ENCODE results near the gene DHX58.
A peak's percentile ranks its signal among the peaks of the same experiment; 100 is the strongest.

The DHX58 gene

DNA sequence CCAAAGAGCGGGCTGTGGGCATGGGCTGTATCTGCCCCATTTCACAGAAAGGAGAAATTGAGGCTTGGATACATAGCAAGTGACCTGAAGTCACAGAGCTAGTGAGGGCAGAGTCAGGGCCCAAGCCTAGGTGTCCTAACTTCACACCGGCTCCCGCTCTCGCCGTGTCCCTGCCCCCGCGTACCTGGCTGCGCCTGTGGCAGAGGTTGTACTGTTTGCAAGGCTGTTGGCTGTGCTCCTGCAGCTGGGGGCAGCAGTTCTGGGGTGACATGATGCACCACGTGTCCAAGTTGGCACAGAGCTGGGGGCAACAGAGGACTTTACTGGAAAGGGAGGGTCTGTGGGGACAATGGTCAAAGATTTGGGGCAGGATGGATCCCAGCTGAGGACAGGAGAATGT is 3.4 kb downstream of the DHX58 start:
- DNase-seq = no peak

DNA sequence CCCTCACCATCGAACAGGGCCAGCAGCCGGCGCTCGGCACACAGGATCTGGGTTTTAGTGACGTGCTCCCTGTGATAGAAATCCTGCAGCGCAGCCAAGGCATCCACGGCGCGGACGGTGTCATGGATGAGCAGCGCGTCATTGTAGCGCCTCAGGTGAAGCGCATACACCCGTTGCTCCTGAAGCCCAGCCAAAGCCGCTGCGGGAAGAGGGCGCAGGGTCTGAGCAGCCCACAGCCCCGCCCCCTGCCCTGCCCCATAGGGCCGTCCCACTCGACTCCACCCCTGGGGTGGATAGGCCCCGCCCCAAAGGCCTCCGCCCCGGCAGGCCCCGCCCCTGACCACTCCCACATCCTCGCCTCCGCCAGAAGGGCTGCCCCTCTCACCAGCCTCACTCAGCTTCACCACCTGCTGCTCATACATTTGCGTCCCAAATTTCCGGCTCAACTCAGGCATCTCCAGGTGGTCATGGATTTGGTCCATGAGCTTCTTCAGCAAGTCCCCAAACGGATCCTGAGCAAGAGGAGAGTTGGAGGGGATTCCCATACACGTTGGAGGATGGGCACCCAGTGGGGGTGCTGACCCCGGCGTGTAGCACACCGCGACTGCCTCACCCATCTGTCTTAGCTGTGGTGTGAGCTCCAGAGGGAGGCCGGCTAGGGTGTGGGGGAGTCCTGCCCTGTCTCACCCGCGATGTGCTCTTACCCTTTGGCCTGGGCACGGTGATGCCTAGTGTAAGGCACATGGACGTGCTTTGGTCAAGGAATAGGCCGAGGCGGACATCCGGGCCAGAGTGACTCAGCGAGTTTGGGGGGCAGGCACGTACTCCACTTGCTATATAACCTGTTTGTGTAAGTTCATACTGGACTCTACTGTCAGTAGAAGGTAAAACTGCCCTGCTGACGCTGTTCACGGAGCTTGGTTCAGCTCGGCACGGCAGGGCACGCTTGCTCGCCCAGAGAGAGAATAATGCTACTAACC is 4.6 kb downstream of the DHX58 start:
- peak; percentile 88 for DNase-seq

GRCh38 chr17:42107124-42107523 is 5.4 kb downstream of the DHX58 start:
- DNase-seq = no peak

- DNase-seq = no peak
These were observed 6.5 kb downstream of the DHX58 start for GRCh38 chr17:42106009-42106408.

DNA sequence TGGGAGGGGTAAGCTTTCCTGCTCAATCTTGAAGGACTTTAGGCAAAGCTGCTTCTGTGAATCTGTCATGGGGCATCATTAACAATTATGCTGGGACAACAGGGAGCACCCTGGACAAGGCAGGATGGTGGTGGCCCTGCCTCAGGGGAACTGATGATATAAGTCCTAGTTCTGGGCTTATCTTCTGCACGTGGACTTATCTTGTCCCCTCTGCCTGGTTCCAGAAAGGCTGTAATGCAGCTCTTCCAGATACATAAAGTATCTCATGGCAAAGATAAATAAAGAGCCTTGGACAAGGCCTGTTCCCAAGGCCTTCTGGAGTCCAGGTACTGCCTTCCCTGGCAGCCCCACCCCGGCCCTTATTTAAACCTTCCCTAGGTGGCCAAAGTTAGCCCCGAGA is 8.2 kb downstream of the DHX58 start:
- DNase-seq = no peak

DNA sequence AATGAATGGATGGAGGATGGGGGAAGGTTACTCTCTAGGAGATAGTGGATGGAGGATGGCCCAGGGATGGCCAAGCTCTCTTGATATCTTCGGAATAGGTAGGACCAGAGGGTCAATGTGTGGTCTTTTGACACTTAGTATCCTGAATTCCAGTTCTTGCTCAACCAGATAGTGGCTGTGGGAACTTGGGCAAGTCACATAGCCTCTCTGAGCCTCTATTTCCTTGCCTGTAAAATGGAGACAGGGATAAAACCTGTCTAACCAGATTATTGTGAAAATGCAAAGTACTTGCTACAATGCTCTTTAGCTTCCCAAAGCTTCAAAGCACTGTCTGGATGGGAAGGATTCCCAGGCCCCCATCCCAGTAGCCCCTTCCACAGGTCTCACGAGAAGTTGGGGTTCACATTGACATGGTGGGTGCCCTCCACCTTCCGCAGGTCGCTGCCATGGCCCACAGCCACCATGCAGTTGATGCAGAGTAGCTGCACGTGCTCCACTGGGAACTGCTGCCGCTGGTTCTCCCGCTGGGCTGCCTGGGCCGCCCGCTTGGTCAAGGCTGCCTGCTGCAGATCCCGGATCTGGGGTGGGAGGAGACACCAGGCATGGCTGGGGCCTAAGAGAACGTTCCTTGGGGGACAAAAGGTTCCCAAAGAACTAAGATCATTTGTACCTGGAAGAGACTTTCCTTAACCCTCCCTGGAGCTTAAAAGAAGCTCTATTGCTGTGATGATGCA is 9.1 kb downstream of the DHX58 start:
- no peak for DNase-seq

GRCh38 chr17:42101513-42102292 is 10.8 kb downstream of the DHX58 start:
- peak; percentile 46 for DNase-seq

DNA sequence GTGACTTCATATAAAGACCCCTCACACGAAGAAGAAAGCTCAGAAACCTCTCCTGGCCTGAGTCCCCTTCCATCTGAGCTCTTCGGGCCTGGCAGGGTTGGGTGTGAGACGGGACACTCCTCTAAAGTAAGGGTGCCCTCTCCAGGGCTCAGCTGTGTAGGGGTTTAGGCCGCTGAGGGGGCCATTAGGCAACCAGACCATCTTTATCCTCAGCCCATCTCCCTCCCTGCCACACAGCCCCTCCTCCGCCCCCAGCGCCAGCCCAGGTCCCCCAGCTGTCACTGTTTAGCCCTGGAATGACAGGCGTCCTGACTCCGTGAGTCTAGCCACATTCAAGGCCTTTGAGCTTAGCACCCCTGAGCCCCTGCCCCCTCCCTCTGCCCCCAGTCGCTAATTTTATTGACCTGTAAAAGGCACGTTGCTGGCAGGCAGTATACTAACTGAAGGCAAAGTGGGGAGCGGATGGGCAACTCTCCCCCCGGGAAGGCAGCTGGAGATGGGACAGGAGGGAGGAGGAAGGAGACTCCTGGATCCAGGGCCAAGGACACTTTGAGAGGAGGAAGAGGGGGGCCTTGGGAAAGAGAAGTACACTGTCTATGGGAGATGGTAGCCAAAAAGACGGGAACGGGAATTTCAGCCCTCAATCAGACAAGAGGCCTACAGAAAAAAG is 13.6 kb downstream of the DHX58 start:
- no peak for DNase-seq

DNA sequence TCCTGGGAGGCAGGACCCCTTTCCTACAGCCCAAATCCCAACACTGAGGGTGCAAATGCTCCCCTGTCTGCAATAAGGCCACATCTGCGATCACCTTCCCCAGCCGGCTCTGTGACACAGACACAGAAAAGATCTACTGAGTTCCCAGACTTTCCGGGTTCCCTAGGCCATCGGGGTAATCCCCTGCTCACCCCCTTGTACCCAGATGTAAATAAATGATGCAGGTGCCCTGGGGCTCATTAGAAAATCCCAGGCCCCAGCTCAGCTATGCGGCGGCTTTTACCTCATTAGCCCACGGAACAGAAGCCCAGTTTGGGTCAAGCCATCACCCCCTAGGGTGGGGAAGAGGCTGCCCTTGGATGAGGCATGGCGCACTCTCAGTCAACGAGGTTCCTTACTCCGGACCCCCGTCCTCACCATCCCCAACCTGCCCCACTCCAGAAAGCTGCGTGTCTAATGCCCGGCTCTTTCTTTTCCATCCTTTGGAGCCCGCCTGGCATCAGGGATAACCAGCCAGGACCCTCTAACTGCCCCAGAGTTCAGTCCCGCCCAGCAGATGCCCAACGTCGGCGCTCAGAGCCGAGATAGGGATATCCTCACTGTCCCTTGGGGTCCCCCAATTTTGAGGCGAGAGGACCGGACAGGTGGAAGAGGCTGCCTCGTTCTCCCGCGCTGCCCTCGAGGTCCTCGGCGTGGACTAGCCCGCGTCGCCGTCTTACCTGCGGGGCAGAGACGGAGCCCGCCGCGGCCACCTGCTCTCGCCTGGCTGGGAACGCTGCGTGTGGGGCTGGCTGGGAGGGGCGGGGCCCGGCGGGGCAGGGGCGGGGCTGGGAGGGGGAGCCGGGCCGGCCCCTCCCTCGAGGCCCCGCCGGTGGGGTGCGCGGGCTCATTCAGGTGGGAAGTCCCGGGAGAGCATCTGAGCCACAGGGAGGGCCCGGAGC is 14.6 kb downstream of the DHX58 start, which contains the start of gene ZNF385C:
Gene ZNF385C, minus strand, starts transcription at position 783 of the 941 bp plus-strand sequence. CDS start 35,417 bp downstream, outside the sequence.
- DNase-seq = peak; percentile 26

DNA sequence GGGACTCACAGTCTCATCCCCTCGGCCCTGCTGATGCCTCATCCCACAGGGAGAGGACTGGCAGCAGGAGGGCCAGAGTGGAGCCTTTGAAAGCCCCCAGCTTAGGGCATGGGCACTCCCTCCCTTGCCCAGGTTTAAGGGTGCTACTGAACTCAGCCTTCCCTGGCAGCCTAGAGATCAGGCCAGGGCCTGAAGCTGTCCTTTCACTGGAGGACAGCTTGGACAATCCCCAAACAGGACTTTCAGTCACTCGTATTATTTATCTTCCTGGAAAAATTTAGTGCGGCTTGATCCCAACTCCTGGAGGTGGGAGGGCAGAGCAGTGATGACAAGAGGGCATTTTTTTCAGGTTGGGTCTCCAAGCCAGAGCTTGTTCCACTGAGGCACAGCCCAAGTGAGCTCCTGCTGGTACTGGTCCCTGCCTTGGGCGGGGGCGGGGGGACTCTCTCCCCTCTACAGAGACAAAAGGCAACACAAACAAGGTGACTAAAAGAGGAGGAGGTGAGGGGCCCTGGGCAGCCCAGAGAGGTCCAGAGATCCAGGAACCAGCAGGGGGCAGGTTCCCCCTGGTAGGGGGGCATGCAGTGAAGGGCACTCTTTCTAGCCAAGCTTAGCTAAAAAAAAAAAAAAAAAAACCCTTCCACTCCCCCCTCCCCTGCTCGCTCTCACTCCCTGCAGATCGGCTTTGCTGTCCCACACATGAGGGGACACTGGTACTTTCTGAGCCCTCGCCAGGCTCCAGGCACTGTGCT is 16.0 kb downstream of the DHX58 start:
- DNase-seq = no peak

GRCh38 chr17:42094375-42095069 is 18.0 kb downstream of the DHX58 start:
- no peak for DNase-seq

GRCh38 chr17:42092939-42093338 is 19.6 kb downstream of the DHX58 start:
- DNase-seq = no peak

DNA sequence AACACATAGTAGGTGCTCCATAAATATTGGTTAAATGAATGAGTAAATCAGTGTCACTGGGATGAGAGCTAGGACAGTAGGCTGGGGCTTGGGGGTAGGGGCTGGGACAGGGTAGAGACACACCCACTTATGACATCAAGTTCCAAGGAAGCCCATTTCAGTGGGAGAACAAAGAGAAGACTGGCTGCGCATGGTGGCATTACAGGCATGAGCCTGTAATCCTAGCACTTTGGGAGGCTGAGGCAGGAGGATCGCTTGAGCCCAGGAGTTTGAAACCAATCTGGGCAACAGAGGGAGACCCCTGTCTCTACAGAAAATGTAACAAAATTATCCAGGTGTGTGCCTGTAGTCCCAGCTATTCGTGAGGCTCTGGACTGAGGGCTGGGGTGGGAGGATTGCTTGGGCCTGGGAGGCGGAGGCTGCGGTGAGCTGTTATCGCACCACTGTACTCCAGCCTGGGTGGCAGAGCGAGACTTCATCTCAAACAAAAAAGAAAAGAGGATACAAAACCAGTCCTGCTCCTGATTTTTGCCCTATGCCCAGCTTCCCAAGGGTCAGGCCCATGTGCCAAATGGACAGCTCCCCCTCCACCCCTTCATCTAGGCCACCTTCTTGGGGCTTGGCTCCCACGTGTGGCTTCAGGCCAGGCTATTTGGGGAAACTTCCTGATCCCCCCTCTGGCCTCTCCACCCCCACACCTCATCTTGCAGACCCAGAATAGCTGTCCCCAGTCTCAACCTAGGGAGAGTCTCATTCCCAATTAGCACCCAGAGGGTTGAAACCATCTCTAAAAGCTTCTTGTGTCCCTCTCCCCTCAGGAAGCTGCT is 21.3 kb downstream of the DHX58 start:
- DNase-seq = no peak

DNA sequence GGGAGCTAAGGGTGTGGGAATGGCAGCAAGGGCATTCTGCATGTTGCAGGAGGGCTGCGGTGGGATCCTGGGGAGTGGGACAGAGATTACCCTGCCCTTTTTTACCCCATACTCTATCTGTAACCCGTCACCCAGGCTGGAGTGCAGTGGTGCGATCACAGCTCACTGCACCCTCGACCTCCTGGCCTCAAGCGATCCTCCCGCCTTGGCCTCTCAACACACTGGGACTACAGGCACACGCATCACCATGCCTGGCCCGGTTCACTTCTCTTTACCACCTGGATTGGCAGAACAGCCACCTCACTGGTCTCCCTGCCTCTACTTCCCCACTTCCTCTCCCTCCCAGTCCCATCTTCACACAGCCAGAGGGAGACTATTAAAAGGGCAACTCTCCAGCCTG is 23.8 kb downstream of the DHX58 start:
- DNase-seq = no peak

DNA sequence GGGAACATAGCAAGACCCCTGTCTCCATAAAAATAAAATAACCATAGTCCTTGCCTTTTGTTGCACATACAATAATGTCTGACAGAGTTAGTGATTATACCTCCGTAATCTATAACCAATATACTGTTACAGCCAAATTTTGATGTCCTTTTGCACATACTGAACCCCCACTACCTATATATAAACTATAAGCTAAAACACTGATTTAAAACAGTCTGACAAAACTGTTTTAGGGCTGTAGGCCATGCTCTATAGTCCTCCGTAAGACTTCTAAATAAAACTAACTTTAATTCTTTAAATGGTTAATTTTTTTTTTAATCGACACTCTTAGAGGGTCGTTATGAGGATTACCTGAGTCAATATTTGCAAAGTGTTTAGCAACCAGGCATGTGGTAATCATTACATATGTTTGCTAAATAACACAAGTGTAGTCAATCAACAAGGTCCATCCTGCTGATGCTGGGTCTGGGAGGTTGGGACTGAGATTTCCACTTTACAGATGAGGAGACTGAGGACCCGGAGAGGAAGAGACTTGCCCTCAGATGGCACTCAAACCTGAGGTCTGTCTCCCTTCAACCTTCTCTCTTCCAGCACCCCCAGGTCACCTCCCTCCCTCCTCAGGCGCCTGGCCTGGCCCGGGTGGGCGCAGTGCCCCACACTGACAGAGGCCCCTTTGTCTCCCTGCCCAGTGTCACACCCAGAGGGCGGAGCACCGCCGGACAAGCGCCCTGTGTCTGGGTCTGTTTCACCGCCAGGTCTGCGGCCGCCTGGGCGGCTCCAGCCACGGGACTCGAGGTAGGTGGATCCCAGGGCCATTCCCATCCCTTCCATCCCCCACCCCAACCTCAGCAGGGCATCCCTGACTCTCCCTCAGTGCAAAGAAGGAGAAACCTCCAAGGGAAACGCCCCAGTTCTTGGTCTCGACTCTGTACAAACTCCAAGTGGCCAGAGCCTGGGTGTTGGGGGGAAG is 24.5 kb downstream of the DHX58 start:
- no peak for DNase-seq

DNA sequence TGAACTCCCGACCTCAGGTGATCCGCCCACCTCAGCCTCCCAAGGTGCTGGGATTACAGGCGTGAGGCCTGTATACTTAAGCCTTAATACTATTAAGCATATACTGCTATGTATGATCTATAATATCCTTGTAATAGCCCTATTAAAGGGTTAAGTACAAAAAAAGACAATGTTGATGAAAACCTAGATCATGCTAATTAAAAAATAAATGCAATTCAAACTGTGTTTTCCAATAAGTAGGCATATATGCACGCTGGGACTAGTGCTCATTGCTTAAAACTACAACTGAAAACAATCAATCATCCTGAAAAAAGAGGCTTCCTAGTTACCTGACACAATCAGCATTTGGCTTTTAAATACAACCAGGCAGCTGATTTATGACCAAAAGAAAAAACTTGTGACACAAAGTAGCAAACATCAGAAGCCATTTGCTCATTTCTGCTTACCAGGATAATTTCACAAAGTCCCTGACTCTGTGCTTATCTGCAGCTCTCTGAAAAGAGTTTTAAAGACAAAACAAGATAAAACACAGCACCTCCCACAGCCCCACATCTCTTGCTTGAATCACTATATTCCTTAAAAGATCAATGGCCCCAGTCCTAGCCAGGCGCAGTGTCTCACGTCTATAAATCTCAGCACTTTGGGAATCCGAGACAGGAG is 25.3 kb downstream of the DHX58 start:
- DNase-seq = no peak

- no peak for DNase-seq
These were observed 30.9 kb downstream of the DHX58 start for GRCh38 chr17:42081516-42082129.

Measured in activated effector memory CD4-positive, alpha-beta T cell treated with Interleukin-2 at 50 U/mL for 16 hours (primary cell).